Kidney (tissue), 14 donors: ENCODE results near the gene NTNG1. TPM values are rescaled to one million over a fixed set of nuclear protein-coding genes. Genes with fewer than 3 reads are reported as not detected.

Experiments used
- DNase-seq, 5 donors: peaks; one replicate each; pipeline ENCODE4 v3.0.0-alpha.2; 2013 to 2020
- FAIRE-seq: peaks from 2 replicates; lab custom pipeline; 2012; peaks lifted over from hg19 to GRCh38; lab: Jason Lieb, UNC
- H3K27ac ChIP-seq, 2 donors: one replicate each; pipeline ENCODE4 v1.7.0; 2013; ENCODE audit warnings: low read depth in 2 of 2, low read length in 2 of 2, inconsistent platforms in 1 of 2
- H3K27me3 ChIP-seq: one replicate; pipeline ENCODE4 v1.7.1; 2013; ENCODE audit warnings: low read length, inconsistent platforms; ENCODE audit not compliant: control insufficient read depth, insufficient read depth
- H3K36me3 ChIP-seq, 3 donors: one replicate each; pipeline versions ENCODE4 v1.7.0 to v1.7.1; 2013; ENCODE audit warnings: low read length in 3 of 3, control low read depth in 1 of 3, inconsistent platforms in 1 of 3; ENCODE audit not compliant: insufficient read depth in 3 of 3, control insufficient read depth in 2 of 3
- H3K4me1 ChIP-seq, 3 donors: one replicate each; pipeline versions ENCODE4 v1.7.0 to v1.7.1; 2013; ENCODE audit warnings: low read length in 3 of 3, inconsistent platforms in 1 of 3, low read depth in 1 of 3; ENCODE audit not compliant: control insufficient read depth in 2 of 3, insufficient read depth in 2 of 3
- H3K4me3 ChIP-seq, 3 donors: one replicate each; pipeline versions ENCODE4 v1.7.0 to v1.8.1; 2013; ENCODE audit warnings: low read length in 3 of 3, control low read depth in 1 of 3, inconsistent platforms in 1 of 3
- H3K9ac ChIP-seq, 3 donors: one replicate each; pipeline versions ENCODE4 v1.7.0 to v1.7.1; 2013; ENCODE audit warnings: low read length in 3 of 3, control low read depth in 1 of 3, inconsistent platforms in 1 of 3
- H3K9me3 ChIP-seq, 3 donors: one replicate each; pipeline versions ENCODE4 v1.7.0 to v1.7.1; 2013; ENCODE audit warnings: low read length in 3 of 3, control low read depth in 1 of 3, inconsistent platforms in 1 of 3; ENCODE audit not compliant: control insufficient read depth in 2 of 3, insufficient read depth in 1 of 3
- intact Hi-C: fragments of 100-400 bp; cut with DNase I; formaldehyde crosslinking; loops from one replicate; pipeline ENCODE4 v1.11.1; 2022
- polyA plus RNA-seq: library from polyadenylated mRNA; stranded (reverse); fragments of 350-450 nt; fragmentation: Illumina TruSeq; extraction: RNeasy Lipid Tissue Mini Kit (QIAGEN cat#74804); gene quantifications from one replicate; pipeline ENCODE4 v1.2.3, GENCODE V29; 2014; ENCODE audit warnings: low read depth, low replicate concordance; ENCODE audit not compliant: insufficient read depth
- total RNA-seq: library from RNA; stranded (reverse); fragmentation: NEBNext Ultra II Directional; extraction: Animal tissue kit (Norgen Biotek cat#: 25700); gene quantifications from one replicate; pipeline ENCODE4 v1.2.1, GENCODE V29; 2021
- TF ChIP-seq, protein P1 (sequence below): IDR thresholded peaks from 3 replicates; pipeline ENCODE4 v1.5.1; 2012; ENCODE audit warnings: mild to moderate bottlenecking, moderate library complexity, borderline replicate concordance; ENCODE audit not compliant: insufficient read depth; ENCODE audit errors: extremely low read depth
- donor health status: control.
- donor health status: control.
- donor health status: control.
- donor health status: control.
- donor health status: control.
- donor health status: DM: yes; HTN: yes; CAD: no.
- donor health status: Normal renal cell carcinoma (clear cell type).

Gene NTNG1
- total and polyA plus RNA-seq, 2 donors from 2014 or later, result 2.8 to 7.7 TPM

DNA sequence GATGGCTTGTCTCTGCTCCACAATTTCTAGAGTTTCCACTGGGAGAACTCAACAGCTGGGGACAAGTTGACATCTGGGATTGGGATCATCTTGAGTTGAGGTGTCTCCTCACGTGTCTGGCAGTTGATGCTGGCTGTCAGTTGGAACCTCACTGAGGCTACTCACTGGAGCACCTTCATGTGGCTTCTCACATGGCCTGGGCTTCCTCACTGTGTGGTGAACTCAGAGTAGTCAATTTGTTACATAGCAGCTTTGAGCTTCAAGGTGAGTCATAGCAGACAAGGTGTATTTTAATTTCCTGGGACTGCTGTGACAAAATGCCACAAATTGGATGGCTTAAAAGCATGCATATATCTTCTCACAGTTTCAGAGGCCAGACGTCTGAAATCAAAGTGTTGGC, 44.0 kb downstream of the NTNG1 start:
- intact Hi-C loops, result no loop called here
- no peak for DNase-seq
- no peak for FAIRE-seq
- TF ChIP-seq, protein P1, sequence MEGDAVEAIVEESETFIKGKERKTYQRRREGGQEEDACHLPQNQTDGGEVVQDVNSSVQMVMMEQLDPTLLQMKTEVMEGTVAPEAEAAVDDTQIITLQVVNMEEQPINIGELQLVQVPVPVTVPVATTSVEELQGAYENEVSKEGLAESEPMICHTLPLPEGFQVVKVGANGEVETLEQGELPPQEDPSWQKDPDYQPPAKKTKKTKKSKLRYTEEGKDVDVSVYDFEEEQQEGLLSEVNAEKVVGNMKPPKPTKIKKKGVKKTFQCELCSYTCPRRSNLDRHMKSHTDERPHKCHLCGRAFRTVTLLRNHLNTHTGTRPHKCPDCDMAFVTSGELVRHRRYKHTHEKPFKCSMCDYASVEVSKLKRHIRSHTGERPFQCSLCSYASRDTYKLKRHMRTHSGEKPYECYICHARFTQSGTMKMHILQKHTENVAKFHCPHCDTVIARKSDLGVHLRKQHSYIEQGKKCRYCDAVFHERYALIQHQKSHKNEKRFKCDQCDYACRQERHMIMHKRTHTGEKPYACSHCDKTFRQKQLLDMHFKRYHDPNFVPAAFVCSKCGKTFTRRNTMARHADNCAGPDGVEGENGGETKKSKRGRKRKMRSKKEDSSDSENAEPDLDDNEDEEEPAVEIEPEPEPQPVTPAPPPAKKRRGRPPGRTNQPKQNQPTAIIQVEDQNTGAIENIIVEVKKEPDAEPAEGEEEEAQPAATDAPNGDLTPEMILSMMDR, result no peak
- H3K4me1 ChIP-seq, result no peaks in the 10 kb centered on the region
- no peaks in the 10 kb centered on the region for H3K36me3 ChIP-seq
- no peak overlapping the region for H3K9ac ChIP-seq
- no peaks in the 10 kb centered on the region for H3K9me3 ChIP-seq
- H3K4me3 ChIP-seq, result no peak overlapping the region
- no peak overlapping the region for H3K27ac ChIP-seq
- H3K27me3 ChIP-seq, result no peaks in the 10 kb centered on the region

DNA sequence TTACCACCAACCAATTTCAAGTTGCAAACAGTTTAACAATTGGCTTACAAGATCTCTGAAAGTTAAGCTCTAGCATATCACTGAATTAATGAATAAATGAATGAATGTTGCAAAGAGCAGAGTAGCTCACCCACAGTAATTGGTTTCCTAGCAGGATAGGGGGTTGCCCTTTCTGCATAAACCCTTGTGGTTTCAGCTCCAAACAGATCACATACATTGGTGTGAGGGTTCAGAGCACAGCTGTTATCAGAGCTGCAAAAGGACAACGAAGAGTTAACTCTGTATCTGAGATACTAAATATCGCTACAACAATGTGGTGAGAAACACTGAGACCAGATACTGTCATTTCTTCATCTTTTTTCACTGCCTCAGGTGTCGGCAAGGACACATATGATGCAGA, 46.6 kb downstream of the NTNG1 start:
- FAIRE-seq, result no peak
- Histone ChIP-seq H3K4me3 (no peak overlapping the region), H3K4me1 (no peaks in the 10 kb centered on the region), H3K36me3 (no peaks in the 10 kb centered on the region), H3K27ac (no peak overlapping the region), H3K27me3 (no peaks in the 10 kb centered on the region), H3K9ac (no peak overlapping the region), H3K9me3 (no peaks in the 10 kb centered on the region)
- intact Hi-C loops, result no loop called here
- TF ChIP-seq, protein P1, result no peak
- DNase-seq, result no peak

DNA sequence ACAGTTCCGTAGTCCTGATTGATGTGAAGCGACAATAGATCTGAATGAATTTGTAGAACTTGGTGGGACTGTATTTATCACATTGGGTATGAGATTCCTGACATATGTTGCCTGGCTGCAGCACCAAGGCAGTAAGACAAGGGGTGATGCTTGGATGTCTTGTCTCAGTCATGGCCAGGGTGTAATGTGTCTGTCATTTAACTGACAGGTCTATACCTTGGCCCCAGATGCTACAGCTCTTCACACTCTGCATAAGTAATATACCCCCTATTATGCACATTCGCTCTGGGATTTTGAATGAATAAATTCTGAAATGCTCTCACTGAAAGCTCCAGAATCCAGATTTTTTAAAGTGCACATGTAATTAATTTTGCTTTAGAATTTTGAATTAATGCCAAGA, 47.3 kb downstream of the NTNG1 start:
- Histone ChIP-seq H3K9me3 (no peaks in the 10 kb centered on the region), H3K4me1 (no peaks in the 10 kb centered on the region), H3K27me3 (no peaks in the 10 kb centered on the region), H3K27ac (no peak overlapping the region), H3K9ac (no peak overlapping the region), H3K4me3 (no peak overlapping the region), H3K36me3 (no peaks in the 10 kb centered on the region)
- intact Hi-C loops, result no loop called here
- DNase-seq (no peak), FAIRE-seq (no peak)
- TF ChIP-seq, protein P1, result no peak

DNA sequence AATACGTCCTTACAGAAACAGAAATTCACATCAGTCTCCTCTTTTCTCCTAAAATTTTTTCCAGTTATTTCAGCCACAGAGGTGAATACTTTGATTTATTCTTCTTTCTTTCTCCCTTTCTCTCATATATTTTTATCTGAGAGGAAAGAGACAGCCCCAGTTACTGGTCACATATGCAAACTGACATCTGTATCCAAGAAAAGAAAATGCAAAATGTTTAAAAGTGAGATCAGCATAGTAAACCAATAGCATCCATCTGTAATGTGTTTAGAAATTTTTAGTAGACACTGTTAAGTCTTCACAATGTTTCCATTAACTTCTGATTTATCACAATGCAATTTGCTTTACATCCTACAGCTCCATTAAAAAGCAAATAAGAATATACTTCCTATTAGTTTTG, 53.5 kb downstream of the NTNG1 start:
- DNase-seq (no peak), FAIRE-seq (no peak)
- Histone ChIP-seq H3K27me3 (no peaks in the 10 kb centered on the region), H3K9me3 (no peaks in the 10 kb centered on the region), H3K27ac (no peak overlapping the region), H3K9ac (no peak overlapping the region), H3K4me1 (no peaks in the 10 kb centered on the region), H3K36me3 (no peaks in the 10 kb centered on the region), H3K4me3 (no peak overlapping the region)
- TF ChIP-seq, protein P1, result no peak
- intact Hi-C loops, result no loop called here
